AG10803 (cell line): ENCODE data around the gene NDUFA13.

Source experiments
- DNase-seq: peaks from one replicate; pipeline ENCODE4 v3.0.0; 2010; ENCODE audit warnings: low read depth
- H3K4me3 ChIP-seq: 2 replicates; pipeline ENCODE4 v1.5.1; 2011; ENCODE audit warnings: mild to moderate bottlenecking, low read length, control low read depth
- CTCF ChIP-seq: conservative IDR thresholded peaks from 2 replicates; pipeline ENCODE4 v1.5.1; 2011; ENCODE audit warnings: mild to moderate bottlenecking, low read length, control low read depth, inconsistent platforms

The NDUFA13 gene

DNA sequence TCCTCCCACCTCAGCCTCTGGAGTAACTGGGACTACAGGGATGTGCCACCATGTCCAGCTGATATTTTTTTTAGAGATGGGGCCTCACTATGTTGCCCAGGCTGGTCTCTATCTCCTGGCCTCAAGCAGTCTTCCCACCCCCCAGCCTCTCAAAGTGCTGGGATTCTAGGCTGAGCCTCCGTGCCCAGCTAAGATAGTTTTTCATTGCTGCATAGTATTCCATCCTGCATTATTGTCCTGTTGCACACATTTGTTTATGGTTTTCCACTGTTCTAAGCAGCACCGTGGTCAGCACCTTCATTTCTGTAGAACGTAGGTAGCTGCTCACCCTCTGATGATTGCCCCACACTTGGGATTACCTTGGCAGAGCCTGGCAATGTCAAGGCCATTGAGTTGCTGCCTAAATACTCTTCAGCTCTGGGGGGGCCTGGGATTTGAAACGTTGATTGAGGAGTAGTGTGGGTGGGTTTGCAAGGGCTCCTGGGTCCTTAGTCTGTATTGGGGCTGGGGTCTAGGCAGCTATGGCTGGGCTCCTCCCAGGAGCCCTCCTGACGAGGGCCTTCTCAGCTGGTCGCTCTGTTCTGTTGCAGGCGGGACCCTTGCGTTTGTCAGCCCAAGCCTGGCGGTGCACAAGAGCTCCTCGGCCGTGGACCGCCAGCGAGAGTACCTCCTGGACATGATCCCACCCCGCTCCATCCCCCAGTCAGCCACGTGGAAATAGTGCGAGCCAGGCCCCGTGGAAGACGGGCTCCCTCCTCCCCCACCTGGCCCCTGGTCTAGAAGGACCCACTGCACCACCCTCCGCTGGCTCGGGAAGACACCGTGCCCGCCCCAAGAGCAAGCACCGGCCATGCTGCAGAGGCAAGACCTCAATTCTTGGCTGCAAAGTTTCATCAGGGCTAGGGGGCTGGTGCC is 11.0 kb upstream of the NDUFA13 start:
- H3K4me3 ChIP-seq, result no peak overlapping the region
- DNase-seq, result no peak
- TF ChIP-seq CTCF, result no peak

GRCh38 chr19:19505669-19506326 is 10.2 kb upstream of the NDUFA13 start:
- TF ChIP-seq CTCF, result no peak

DNA sequence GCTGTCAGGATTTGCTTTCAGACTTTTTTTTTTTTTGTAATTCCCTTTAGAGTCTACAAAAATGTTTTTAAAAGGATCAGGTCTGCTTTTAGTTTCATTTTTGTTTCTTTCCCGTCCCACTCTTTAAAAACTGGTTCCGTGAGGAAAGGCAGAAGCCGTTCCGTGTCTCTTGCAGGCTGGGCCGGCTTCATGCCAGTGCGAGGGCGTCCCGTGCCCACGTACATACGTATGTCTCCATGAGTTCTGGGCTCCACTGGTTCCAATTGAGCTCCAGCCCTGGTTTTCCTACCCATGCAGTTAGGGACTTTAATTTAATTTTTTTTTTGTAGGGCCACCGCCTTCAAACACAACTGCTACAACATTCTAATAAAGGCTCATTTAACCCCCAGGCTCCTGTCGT is 9.4 kb upstream of the NDUFA13 start:
- no peak for DNase-seq
- H3K4me3 ChIP-seq, result no peak overlapping the region
- no peak for TF ChIP-seq CTCF

More at GRCh38 chr19:19505669-19506326, 10.2 kb upstream of the NDUFA13 start:
- no peak for DNase-seq
- H3K4me3 ChIP-seq, result no peak overlapping the region

GRCh38 chr19:19507354-19507753 is 8.7 kb upstream of the NDUFA13 start:
- no peak overlapping the region for H3K4me3 ChIP-seq
- no peak for DNase-seq
- TF ChIP-seq CTCF, result no peak

DNA sequence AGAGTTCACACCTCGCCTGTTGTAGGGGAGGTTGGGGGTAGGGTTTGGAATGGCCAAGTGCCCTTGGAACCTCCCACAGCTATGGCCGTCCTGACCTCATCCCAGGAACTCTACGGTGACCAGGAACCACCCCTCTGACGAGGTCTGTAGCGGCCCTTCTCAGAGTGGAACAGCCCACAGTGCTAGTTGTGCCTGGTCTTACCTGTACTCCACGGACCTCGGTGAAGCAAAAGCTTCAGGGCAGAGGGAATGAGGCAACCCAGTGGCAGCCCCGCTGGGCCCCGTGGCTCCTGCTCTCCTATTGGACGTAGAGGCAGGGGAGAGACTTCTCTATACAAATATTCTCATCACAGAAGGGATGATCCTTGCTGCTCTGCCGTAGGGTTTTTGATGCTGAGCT is 7.8 kb upstream of the NDUFA13 start:
- no peak for DNase-seq
- no peak overlapping the region for H3K4me3 ChIP-seq
- TF ChIP-seq CTCF, result no peak

GRCh38 chr19:19510432-19510831 is 5.6 kb upstream of the NDUFA13 start:
- no peak for TF ChIP-seq CTCF
- H3K4me3 ChIP-seq, result no peak overlapping the region
- DNase-seq, result peak; percentile 15

GRCh38 chr19:19513682-19514081 is 2.3 kb upstream of the NDUFA13 start:
- no peak for TF ChIP-seq CTCF
- no peak for DNase-seq
- H3K4me3 ChIP-seq, result peak overlapping the region; percentile 27; the same call in 1 of the 2 replicates
